ENCODE data around the gene CEP41.
"Not testable (repeated sequence)": the region's sequence is repeated elsewhere in the genome, so short reads cannot be mapped to it uniquely, and the experiment has no call there.

CEP41 gene

GRCh38 chr7:130387628-130388403, 53.0 kb downstream of the CEP41 start:
- DNase-seq (ENCODE audit: low spot score), result no peak

- no peak for DNase-seq (ENCODE audit: low spot score)
These were observed 53.5 kb downstream of the CEP41 start for GRCh38 chr7:130387306-130387627.

GRCh38 chr7:130386876-130387275, 53.9 kb downstream of the CEP41 start:
- no peak for DNase-seq (ENCODE audit: low spot score)

GRCh38 chr7:130385600-130386066, 55.2 kb downstream of the CEP41 start:
- no peak for DNase-seq (ENCODE audit: low spot score)

GRCh38 chr7:130384841-130385599, 55.8 kb downstream of the CEP41 start:
- no peak for DNase-seq (ENCODE audit: low spot score)

DNA sequence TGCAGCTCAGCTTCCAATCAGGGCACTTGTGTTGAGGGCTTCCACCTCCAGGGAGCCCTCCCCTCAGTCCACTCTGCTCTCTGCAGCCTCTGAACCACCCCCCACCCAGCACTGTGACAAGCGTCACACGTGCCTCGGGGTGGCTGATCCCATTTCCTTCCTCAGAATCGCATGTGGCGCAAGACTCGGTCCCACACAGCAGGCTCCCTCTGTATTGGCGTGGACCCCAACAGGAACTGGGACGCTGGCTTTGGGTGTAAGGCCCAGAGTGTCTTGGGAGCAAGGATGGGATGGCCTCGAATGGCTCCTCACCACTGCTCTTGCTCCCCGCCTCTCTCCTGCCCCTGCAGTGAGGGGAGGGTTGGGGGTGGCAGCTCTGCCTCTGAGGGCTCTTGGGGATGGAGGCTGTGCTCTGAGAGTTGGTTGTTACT, 56.4 kb downstream of the CEP41 start:
- no peak for DNase-seq (ENCODE audit: low spot score)

GRCh38 chr7:130383187-130383980, 57.4 kb downstream of the CEP41 start:
- DNase-seq (ENCODE audit: low spot score), result no peak

DNA sequence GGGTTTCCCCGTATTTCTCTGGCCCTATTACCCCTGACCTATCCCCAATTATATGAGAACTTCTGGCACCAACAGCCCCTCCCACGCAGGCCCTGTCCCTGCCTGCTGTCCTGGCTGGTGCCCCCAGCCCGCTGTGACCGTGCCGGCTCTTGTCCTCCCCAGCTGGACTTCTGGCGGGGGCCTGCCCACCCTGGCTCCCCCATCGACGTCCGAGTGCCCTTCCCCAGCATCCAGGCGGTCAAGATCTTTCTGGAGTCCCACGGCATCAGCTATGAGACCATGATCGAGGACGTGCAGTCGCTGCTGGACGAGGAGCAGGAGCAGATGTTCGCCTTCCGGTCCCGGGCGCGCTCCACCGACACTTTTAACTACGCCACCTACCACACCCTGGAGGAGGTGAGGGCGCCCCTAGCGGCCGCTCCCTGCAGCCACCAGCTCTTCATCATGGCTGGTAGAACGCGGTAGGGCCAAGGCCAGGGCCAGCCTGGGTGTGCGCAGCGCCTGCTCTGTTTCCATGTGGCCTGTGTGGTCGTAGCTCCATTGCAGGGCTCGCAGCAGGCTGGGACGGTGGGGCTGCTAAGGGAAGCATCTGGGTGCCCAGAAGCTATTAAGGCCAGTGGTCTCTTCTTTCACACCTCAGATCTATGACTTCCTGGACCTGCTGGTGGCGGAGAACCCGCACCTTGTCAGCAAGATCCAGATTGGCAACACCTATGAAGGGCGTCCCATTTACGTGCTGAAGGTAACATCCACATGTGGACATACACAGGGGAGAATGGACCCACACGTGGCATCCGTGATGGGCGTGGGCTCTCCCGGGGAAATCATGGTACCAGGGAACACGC, 59.1 kb downstream of the CEP41 start:
- no peak for DNase-seq (ENCODE audit: low spot score)

- DNase-seq (ENCODE audit: low spot score), result no peak
These were observed 59.9 kb downstream of the CEP41 start for GRCh38 chr7:130380861-130381455.

DNA sequence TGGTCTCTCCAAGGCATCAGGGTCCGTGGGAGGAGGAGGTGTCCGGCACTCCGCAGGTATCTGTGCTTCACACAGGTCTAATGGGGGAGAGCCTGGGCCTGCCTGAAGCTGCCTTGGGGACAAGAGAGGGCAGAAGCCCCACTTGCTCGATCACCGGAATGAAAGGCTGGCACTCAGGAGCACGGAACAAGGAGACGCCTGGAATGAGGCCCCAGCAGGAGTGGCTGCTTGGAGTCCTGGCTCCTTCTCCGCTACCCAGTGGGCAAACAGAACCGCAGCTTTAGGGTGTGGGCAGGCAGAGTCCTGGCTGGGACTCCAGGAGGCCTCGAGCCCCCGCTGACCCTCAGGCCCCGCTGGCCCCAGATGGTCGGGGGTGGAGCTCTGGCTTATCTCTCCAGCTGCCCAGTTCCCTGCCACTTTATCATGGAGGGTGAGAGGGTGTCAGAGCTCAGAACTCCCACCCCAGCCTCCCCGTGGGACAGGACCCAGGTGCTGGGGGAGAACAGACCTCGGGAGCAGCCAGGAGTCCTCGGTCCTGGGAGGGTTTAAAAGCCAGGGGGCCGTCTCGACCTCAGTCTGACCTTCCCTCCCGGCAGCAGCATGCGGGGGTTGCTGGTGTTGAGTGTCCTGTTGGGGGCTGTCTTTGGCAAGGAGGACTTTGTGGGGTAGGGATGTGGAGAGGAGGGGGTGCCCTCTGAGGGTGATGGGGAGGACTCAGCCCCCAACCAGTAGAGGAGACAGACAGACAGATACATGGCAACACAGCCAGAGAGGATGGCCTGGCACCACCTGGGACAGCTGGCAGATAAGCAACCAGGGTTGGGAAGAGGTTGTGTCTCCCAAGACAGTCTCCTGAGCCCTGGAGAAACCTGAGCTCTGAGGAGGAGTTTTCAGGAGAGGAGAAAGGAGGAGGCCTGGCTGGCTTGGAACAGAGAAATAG, 60.6 kb downstream of the CEP41 start, which contains the start of gene CPA1:
Gene CPA1, plus strand, starts transcription at position 574 of the 940 bp plus-strand sequence. Its CDS starts 27 bp downstream, at position 601.
- DNase-seq (ENCODE audit: low spot score), result no peak

DNA sequence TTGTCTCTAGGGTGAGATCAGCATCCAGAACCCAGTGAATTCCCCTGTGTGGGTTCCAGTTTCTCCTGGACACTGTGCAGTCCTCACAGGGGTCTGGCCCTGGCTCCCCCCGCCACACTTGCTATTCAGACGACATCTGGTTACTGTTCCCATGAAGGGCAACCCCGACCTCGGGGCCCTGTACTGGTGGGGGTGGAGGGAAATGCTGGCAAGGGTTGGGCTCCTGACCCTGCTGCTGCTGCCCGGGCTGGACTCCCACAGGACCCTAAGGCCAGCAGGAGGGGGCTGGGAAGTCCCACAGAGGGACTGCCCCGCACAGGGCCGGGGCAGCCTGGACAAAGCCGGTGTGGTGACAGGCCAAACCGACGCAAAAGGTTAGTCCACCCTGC, 61.3 kb downstream of the CEP41 start:
- DNase-seq (ENCODE audit: low spot score), result no peak

GRCh38 chr7:130379019-130379418, 61.8 kb downstream of the CEP41 start:
- no peak for DNase-seq (ENCODE audit: low spot score)

GRCh38 chr7:130377178-130377577, 63.6 kb downstream of the CEP41 start:
- no peak for DNase-seq (ENCODE audit: low spot score)

GRCh38 chr7:130376461-130376860, 64.4 kb downstream of the CEP41 start:
- DNase-seq (ENCODE audit: low spot score), result not testable (repeated sequence)

- DNase-seq (ENCODE audit: low spot score), result no peak
These were observed 66.3 kb downstream of the CEP41 start for GRCh38 chr7:130374507-130374906.

- DNase-seq (ENCODE audit: low spot score), result no peak
These were observed 68.2 kb downstream of the CEP41 start for GRCh38 chr7:130372402-130373165.

DNA sequence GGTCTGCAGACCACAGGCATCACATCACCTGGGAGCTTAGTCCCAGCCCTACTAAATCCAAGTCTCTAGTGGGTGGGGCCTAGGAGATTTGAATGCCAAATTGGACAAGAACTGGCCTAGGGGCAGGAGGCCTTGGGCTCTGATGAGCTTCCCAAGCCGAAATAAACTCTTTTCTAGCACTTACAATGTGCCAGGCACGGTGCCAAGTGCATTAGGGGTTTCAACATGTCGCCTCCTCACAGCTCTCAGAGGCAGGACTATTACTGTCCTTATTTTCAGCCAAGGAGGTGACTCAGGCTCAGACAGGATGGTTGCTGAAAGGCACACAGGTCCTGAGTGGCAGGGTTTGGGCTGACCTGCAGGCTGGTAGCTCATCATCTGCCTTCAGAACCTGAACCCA, 69.8 kb downstream of the CEP41 start:
- DNase-seq (ENCODE audit: low spot score), result no peak

GRCh38 chr7:130369831-130370550, 70.8 kb downstream of the CEP41 start:
- DNase-seq (ENCODE audit: low spot score), result no peak
